ENCODE measurements around the gene GFI1.

Gene GFI1

GRCh38 chr1:92425617-92426016 lies 61.1 kb downstream of the GFI1 start:
- H3K9me3 Mint-ChIP-seq (ENCODE audit: low read depth): no peaks in the 10 kb centered on the region
- no peaks in the 10 kb centered on the region for H3K36me3 Mint-ChIP-seq
- no peaks in the 10 kb centered on the region for H3K27me3 Mint-ChIP-seq
- no peak overlapping the region for H3K27ac Mint-ChIP-seq
- no peak overlapping the region for H3K4me3 Mint-ChIP-seq
- no peaks in the 10 kb centered on the region for H3K4me1 Mint-ChIP-seq (ENCODE audit: low read depth)

Measured in activated naive CD8-positive, alpha-beta T cell (primary cell).